ENCODE data around the gene NKIRAS1. TPM values are rescaled to one million over a fixed set of nuclear protein-coding genes. Genes with fewer than 3 reads are reported as not detected.
A peak's percentile ranks its signal among the peaks of the same experiment; 100 is the strongest.

Gene NKIRAS1
- total and polyA plus RNA-seq, 2 experiments from 2014 or later, result 9.2 to 9.7 TPM

DNA sequence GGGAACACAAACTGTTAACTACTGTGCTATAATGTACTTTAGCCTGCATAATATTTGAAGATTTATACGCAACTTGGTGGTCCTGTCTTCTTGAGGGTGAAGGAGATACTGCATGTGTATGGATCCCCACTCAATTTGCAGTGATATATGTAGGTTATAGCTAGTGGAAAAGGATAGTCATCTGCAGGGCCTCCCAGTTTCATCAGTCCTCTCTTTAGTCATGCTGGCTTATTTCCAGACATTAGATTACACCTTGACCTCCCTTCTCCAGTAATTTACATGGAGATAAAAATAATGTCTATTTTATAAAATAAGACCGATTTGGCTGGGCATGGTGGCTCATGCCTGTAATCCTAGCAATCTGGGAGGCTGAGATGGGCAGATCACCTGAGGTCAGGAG is 32.0 kb upstream of the NKIRAS1 start:
- Histone ChIP-seq H3K9me2 (ENCODE audit: insufficient read depth) (no peaks in the 10 kb centered on the region), H3K79me2 (replicated peaks; ENCODE audit: insufficient read depth) (peaks cover 74% of the 10 kb centered on the region)

DNA sequence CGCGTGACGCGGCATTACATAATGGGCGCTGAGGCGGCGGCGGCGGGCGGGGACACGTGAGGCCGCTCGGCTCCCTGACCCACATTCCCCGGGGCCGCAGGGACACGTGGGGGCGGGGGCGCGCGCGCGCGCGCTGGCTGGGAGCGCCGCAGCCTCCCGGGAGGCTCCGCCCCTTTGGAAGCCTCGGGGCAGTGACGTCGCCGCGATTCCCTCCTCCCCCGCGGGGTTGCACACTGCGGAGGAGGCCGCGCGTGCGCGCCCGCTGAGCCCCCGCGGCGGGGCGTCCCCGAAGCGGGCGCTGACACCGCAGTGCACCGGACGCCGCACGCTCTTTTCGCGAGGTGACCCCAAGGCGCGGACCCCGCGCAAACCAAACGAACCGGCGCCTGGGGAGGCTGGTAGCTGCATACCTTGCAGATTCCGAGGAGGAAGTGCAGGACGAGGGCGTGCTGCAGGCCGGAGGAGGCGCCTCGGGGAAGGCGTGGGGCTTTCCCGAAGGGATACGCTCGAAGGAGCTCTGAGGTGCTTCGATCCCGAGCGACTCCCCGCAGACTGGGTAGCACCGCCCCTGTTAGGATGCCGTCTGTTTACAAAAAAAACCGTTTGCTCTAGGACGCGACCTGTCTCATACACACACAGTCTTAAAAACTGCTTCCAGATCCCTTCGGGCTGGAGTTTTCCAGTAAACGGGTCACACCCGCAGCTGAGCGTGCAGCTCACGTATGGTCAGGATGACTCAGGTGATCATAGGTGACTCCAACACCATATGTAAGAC is 29.3 kb upstream of the NKIRAS1 start:
- Mint-ChIP-seq H3K4me3 (peak overlapping the region; percentile 69), H3K9me3 (no peaks in the 10 kb centered on the region), H3K4me1 (peaks cover 31% of the 10 kb centered on the region), H3K27ac (peak overlapping the region; percentile 94), H3K27me3 (ENCODE audit: insufficient read depth, low read depth, poor library complexity) (peaks cover 6% of the 10 kb centered on the region), H3K36me3 (ENCODE audit: low read depth) (peaks cover 5% of the 10 kb centered on the region)
- Histone ChIP-seq H3K9me2 (ENCODE audit: insufficient read depth) (no peaks in the 10 kb centered on the region), H4K20me1 (replicated peaks; ENCODE audit: insufficient read depth) (no peaks in the 10 kb centered on the region), H3F3A (replicated peaks; ENCODE audit: low read depth) (0 out of 2 replicates have a peak, but pooled peaks cover 3% of the 10 kb centered on the region), H2AFZ (no peak overlapping the region), H3K79me2 (replicated peaks; ENCODE audit: insufficient read depth) (peaks cover 47% of the 10 kb centered on the region), H3K4me3 (peak overlapping the region; percentile 99), H3K36me3 (ENCODE audit: insufficient read depth) (no peaks in the 10 kb centered on the region), H3K4me2 (peak overlapping the region; percentile 81), H3K4me1 (ENCODE audit: insufficient read depth) (peaks cover 25% of the 10 kb centered on the region), H3K27me3 (ENCODE audit: insufficient read depth) (peaks cover 9% of the 10 kb centered on the region; the same call in 1 of the 2 replicates), H3K27ac (ENCODE audit: low read depth) (peak overlapping the region; percentile 93)
- TF ChIP-seq POLR2AphosphoS5 (IDR thresholded peaks at IDR 0.05; ENCODE audit: low read depth), result peak; percentile 62; the same call in 1 of the 2 replicates
- TF ChIP-seq, protein P1, sequence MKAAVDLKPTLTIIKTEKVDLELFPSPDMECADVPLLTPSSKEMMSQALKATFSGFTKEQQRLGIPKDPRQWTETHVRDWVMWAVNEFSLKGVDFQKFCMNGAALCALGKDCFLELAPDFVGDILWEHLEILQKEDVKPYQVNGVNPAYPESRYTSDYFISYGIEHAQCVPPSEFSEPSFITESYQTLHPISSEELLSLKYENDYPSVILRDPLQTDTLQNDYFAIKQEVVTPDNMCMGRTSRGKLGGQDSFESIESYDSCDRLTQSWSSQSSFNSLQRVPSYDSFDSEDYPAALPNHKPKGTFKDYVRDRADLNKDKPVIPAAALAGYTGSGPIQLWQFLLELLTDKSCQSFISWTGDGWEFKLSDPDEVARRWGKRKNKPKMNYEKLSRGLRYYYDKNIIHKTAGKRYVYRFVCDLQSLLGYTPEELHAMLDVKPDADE (IDR thresholded peaks at IDR 0.05), result 0 out of 2 replicates have a peak, but pooled peaks have one; percentile 12
- TF ChIP-seq ZNF331 (CRISPR knock-in tag; IDR thresholded peaks at IDR 0.05; ENCODE audit: low read depth), result no peak
- peak; percentile 92 for TF ChIP-seq CREB1 (CRISPR knock-in tag; IDR thresholded peaks at IDR 0.05; ENCODE audit: low read depth)
- DNase-seq (ENCODE audit: low spot score) (peak; percentile 97), ATAC-seq (peak; percentile 68)

More for the DNA sequence above, 32.0 kb upstream of the NKIRAS1 start:
- Histone ChIP-seq H3F3A (replicated peaks; ENCODE audit: low read depth) (0 out of 2 replicates have a peak, but pooled peaks cover 3% of the 10 kb centered on the region), H3K4me1 (ENCODE audit: insufficient read depth) (peaks cover 21% of the 10 kb centered on the region), H3K36me3 (ENCODE audit: insufficient read depth) (no peaks in the 10 kb centered on the region), H4K20me1 (replicated peaks; ENCODE audit: insufficient read depth) (peaks cover 8% of the 10 kb centered on the region; the same call in 1 of the 2 replicates), H3K4me3 (no peak overlapping the region), H3K27ac (ENCODE audit: low read depth) (no peak overlapping the region), H3K4me2 (no peak overlapping the region), H2AFZ (no peak overlapping the region), H3K27me3 (ENCODE audit: insufficient read depth) (no peaks in the 10 kb centered on the region)
- Mint-ChIP-seq H3K4me3 (no peak overlapping the region), H3K4me1 (peaks cover 37% of the 10 kb centered on the region), H3K27ac (no peak overlapping the region), H3K9me3 (no peaks in the 10 kb centered on the region), H3K36me3 (ENCODE audit: low read depth) (peaks cover 5% of the 10 kb centered on the region), H3K27me3 (ENCODE audit: insufficient read depth, low read depth, poor library complexity) (peaks cover 5% of the 10 kb centered on the region)
- TF ChIP-seq NANOG (IDR thresholded peaks at IDR 0.05; ENCODE audit: borderline replicate concordance) (no peak), ZNF114 (CRISPR knock-in tag; IDR thresholded peaks at IDR 0.05) (no peak)
- TF ChIP-seq, protein P1 (IDR thresholded peaks at IDR 0.05), result no peak
- DNase-seq (ENCODE audit: low spot score) (no peak), ATAC-seq (no peak)

DNA sequence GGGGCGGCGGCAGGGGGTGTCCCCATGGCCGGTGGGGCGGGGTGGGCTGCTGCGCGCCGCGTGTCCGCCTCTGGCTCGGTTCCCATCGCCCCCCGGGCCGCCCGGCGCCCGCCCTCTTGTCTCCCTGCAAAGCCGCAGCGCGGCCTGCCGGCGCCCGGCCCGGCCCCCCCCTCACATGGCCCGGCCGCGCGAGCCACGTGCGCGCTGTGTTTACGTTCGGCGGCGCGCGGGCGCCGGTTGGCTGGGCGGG is 28.8 kb upstream of the NKIRAS1 start:
- Mint-ChIP-seq H3K4me3 (peak overlapping the region; percentile 24; the same call in 1 of the 3 replicates), H3K27me3 (ENCODE audit: insufficient read depth, low read depth, poor library complexity) (peaks cover 6% of the 10 kb centered on the region), H3K27ac (no peak overlapping the region), H3K9me3 (no peaks in the 10 kb centered on the region), H3K36me3 (ENCODE audit: low read depth) (peaks cover 5% of the 10 kb centered on the region), H3K4me1 (peaks cover 29% of the 10 kb centered on the region)
- DNase-seq (ENCODE audit: low spot score) (no peak), ATAC-seq (no peak)
- H3F3A ChIP-seq (replicated peaks; ENCODE audit: low read depth), result 0 out of 2 replicates have a peak, but pooled peaks cover 3% of the 10 kb centered on the region
- no peaks in the 10 kb centered on the region for H4K20me1 ChIP-seq (replicated peaks; ENCODE audit: insufficient read depth)
- H3K9me2 ChIP-seq (ENCODE audit: insufficient read depth), result no peaks in the 10 kb centered on the region
- no peaks in the 10 kb centered on the region for H3K36me3 ChIP-seq (ENCODE audit: insufficient read depth)
- H3K4me3 ChIP-seq, result peak overlapping the region; percentile 99
- H2AFZ ChIP-seq, result no peak overlapping the region
- peaks cover 25% of the 10 kb centered on the region for H3K4me1 ChIP-seq (ENCODE audit: insufficient read depth)
- H3K79me2 ChIP-seq (replicated peaks; ENCODE audit: insufficient read depth), result peaks cover 42% of the 10 kb centered on the region
- H3K27me3 ChIP-seq (ENCODE audit: insufficient read depth), result peaks cover 9% of the 10 kb centered on the region; the same call in 1 of the 2 replicates
- no peak overlapping the region; the same call in 1 of the 2 replicates for H3K4me2 ChIP-seq
- no peak overlapping the region for H3K27ac ChIP-seq (ENCODE audit: low read depth)
- TF ChIP-seq NANOG (IDR thresholded peaks at IDR 0.05; ENCODE audit: borderline replicate concordance) (no peak), POLR2AphosphoS5 (IDR thresholded peaks at IDR 0.05; ENCODE audit: low read depth) (no peak), STAT1 (IDR thresholded peaks at IDR 0.05; ENCODE audit: unreplicated experiment) (no peak), EZH2phosphoT487 (IDR thresholded peaks at IDR 0.05; ENCODE audit: unreplicated experiment) (no peak), JUNB (IDR thresholded peaks at IDR 0.05; ENCODE audit: unreplicated experiment) (no peak), EZH2 (IDR thresholded peaks at IDR 0.05; ENCODE audit: low read depth, unreplicated experiment) (no peak)
- TF ChIP-seq, protein P2, sequence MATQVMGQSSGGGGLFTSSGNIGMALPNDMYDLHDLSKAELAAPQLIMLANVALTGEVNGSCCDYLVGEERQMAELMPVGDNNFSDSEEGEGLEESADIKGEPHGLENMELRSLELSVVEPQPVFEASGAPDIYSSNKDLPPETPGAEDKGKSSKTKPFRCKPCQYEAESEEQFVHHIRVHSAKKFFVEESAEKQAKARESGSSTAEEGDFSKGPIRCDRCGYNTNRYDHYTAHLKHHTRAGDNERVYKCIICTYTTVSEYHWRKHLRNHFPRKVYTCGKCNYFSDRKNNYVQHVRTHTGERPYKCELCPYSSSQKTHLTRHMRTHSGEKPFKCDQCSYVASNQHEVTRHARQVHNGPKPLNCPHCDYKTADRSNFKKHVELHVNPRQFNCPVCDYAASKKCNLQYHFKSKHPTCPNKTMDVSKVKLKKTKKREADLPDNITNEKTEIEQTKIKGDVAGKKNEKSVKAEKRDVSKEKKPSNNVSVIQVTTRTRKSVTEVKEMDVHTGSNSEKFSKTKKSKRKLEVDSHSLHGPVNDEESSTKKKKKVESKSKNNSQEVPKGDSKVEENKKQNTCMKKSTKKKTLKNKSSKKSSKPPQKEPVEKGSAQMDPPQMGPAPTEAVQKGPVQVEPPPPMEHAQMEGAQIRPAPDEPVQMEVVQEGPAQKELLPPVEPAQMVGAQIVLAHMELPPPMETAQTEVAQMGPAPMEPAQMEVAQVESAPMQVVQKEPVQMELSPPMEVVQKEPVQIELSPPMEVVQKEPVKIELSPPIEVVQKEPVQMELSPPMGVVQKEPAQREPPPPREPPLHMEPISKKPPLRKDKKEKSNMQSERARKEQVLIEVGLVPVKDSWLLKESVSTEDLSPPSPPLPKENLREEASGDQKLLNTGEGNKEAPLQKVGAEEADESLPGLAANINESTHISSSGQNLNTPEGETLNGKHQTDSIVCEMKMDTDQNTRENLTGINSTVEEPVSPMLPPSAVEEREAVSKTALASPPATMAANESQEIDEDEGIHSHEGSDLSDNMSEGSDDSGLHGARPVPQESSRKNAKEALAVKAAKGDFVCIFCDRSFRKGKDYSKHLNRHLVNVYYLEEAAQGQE (IDR thresholded peaks at IDR 0.05; ENCODE audit: unreplicated experiment), result no peak
- TF ChIP-seq, protein P1 (IDR thresholded peaks at IDR 0.05), result no peak

Data from GM23338 (cell line).